HG03280 (cell line): Measurements from ENCODE around the gene ZNF524.
"Not testable (repeated sequence)": the region's sequence is repeated elsewhere in the genome, so short reads cannot be mapped to it uniquely, and the experiment has no call there.

Experiments
- ATAC-seq: cut with Tn5 transposase; IDR thresholded peaks from one replicate; pipeline ENCODE4 v1.9.1; 2021; ENCODE audit warnings: mild to moderate bottlenecking, moderate library complexity; ENCODE audit not compliant: unreplicated experiment

The ZNF524 gene

GRCh38 chr19:55581145-55581822 is 18.8 kb upstream of the ZNF524 start:
- no peak for ATAC-seq

GRCh38 chr19:55581823-55582223 is 18.3 kb upstream of the ZNF524 start:
- no peak for ATAC-seq

- ATAC-seq = not testable (repeated sequence)
These were observed 17.8 kb upstream of the ZNF524 start for GRCh38 chr19:55582284-55582683.

GRCh38 chr19:55583897-55584296 is 16.2 kb upstream of the ZNF524 start:
- ATAC-seq = not testable (repeated sequence)

GRCh38 chr19:55584871-55585270 is 15.2 kb upstream of the ZNF524 start:
- ATAC-seq = no peak

- no peak for ATAC-seq
These were observed 14.3 kb upstream of the ZNF524 start for GRCh38 chr19:55585658-55586339.

GRCh38 chr19:55586976-55587668 is 13.0 kb upstream of the ZNF524 start:
- ATAC-seq = peak; percentile 84

GRCh38 chr19:55588738-55589137 is 11.3 kb upstream of the ZNF524 start:
- ATAC-seq = no peak

GRCh38 chr19:55590109-55590508 is 10.0 kb upstream of the ZNF524 start:
- no peak for ATAC-seq

- no peak for ATAC-seq
These were observed 9.5 kb upstream of the ZNF524 start for GRCh38 chr19:55590617-55591016.

GRCh38 chr19:55591555-55591954 is 8.5 kb upstream of the ZNF524 start:
- ATAC-seq = no peak

- no peak for ATAC-seq
These were observed 7.5 kb upstream of the ZNF524 start for GRCh38 chr19:55592391-55593090.

- no peak for ATAC-seq
These were observed 6.9 kb upstream of the ZNF524 start for GRCh38 chr19:55593096-55593772.

GRCh38 chr19:55594996-55595545 is 5.0 kb upstream of the ZNF524 start:
- ATAC-seq = no peak

GRCh38 chr19:55596304-55596703 is 3.8 kb upstream of the ZNF524 start:
- ATAC-seq = no peak

- ATAC-seq = no peak
These were observed 2.6 kb upstream of the ZNF524 start for GRCh38 chr19:55597501-55597921.

- ATAC-seq = no peak
These were observed 2.1 kb upstream of the ZNF524 start for GRCh38 chr19:55598034-55598433.

GRCh38 chr19:55598719-55599467 is 1.2 kb upstream of the ZNF524 start:
- peak; percentile 56 for ATAC-seq

GRCh38 chr19:55599468-55599841 is 633 bp upstream of the ZNF524 start, which contains the start of gene FIZ1:
Gene FIZ1 (minus strand): TSS chr19:55599517. CDS start chr19:55597865, 1,652 bp downstream.
- ATAC-seq = peak; percentile 52

- ATAC-seq = no peak
These were observed 557 bp downstream of the ZNF524 start for GRCh38 chr19:55600662-55601028.
